Transverse colon (tissue), 4 donors: ENCODE data around the gene THBD. TPM values are rescaled to one million over a fixed set of nuclear protein-coding genes. Genes with fewer than 3 reads are reported as not detected.
A peak's percentile ranks its signal among the peaks of the same experiment; 100 is the strongest.

ENCODE experiments used
- DNase-seq: peaks from one replicate; pipeline ENCODE4 v3.0.0-alpha.2; 2019
- H3K27ac ChIP-seq, 4 donors: fragments of 200-600 bp; sonication (generic); 2 replicates each; pipeline ENCODE4 v1.5.1; 2016 to 2018; ENCODE audit warnings: inconsistent platforms in 4 of 4
- H3K27me3 ChIP-seq: fragments of 200-600 bp; sonication (generic); 2 replicates; pipeline ENCODE4 v1.5.1; 2017; ENCODE audit warnings: inconsistent platforms
- H3K36me3 ChIP-seq, 4 donors: fragments of 200-600 bp; sonication (generic); 2 replicates each; pipeline ENCODE4 v1.5.1; 2017 to 2019; ENCODE audit warnings: inconsistent platforms in 4 of 4
- H3K4me1 ChIP-seq, 4 donors: fragments of 200-600 bp; sonication (generic); 2 replicates each; pipeline ENCODE4 v1.5.1; 2017 to 2020; ENCODE audit warnings: inconsistent platforms in 4 of 4
- H3K4me3 ChIP-seq, 4 donors: fragments of 200-600 bp; sonication (generic); 1 replicate in 1 of 4; 2 replicates in 3 of 4; pipeline versions ENCODE4 v1.5.1 to v1.6.1; 2017 to 2019; ENCODE audit warnings: inconsistent platforms in 4 of 4
- H3K9me3 ChIP-seq, 2 donors: fragments of 200-600 bp; sonication (generic); 2 replicates each; pipeline ENCODE4 v1.5.1; 2017 to 2019; ENCODE audit warnings: inconsistent platforms in 2 of 2
- EP300 ChIP-seq: sonication (generic); formaldehyde crosslinking; IDR thresholded peaks from one replicate; pipeline ENCODE4 v1.6.1; 2017; ENCODE audit warnings: antibody characterized with exemption, low read depth
- POLR2A ChIP-seq: fragments of 450-650 bp; IDR thresholded peaks from one replicate; pipeline ENCODE4 v1.6.1; 2016; ENCODE audit warnings: antibody characterized with exemption, mild to moderate bottlenecking, moderate library complexity
- POLR2AphosphoS5 ChIP-seq, 3 donors: sonication (generic); formaldehyde crosslinking; IDR thresholded peaks; one replicate each; pipeline ENCODE4 v1.6.1; 2016; ENCODE audit warnings: antibody characterized with exemption in 3 of 3
- WGBS, 2 donors: methylation state at CpG; one replicate each; pipeline ENCODE4 v1.1.5; 2018; ENCODE audit warnings: low coverage in 1 of 2; 5-methylcytosine and 5-hydroxymethylcytosine counted together
- in situ Hi-C, 4 donors: fragments of 200-750 bp; cut with MboI; loops; one replicate each; pipeline versions ENCODE4 v1.15.0 to v1.15.1; 2017; ENCODE audit warnings: low sequenced_read_pairs in 3 of 4, low pct_ligation_motif_present in 1 of 4, low pct_unique_long_range_greater_than_20kb in 1 of 4
- intact Hi-C: fragments of 100-400 bp; cut with DNase I; formaldehyde crosslinking; loops from one replicate; pipeline ENCODE4 v1.15.1; 2023; ENCODE audit warnings: low total_unique reads
- total RNA-seq, 4 donors: library from RNA; depleted of rRNA; stranded (reverse); fragments of >200 nt; gene quantifications; one replicate each; pipeline ENCODE4 v1.1.0, GENCODE V29; 2016
- TF ChIP-seq, protein P1 (sequence below), 5 experiments: fragments of 200-600 bp in 3 of 5; fragments of 450-650 bp in 2 of 5; sonication (generic) in 3 of 5; IDR thresholded peaks; 1 replicate in 2 of 5; 2 replicates in 3 of 5; pipeline ENCODE4 v1.5.1; 2016 to 2017; ENCODE audit warnings: antibody characterized with exemption in 5 of 5, inconsistent platforms in 3 of 5, mild to moderate bottlenecking in 2 of 5, moderate library complexity in 1 of 5

Gene THBD
- total RNA-seq, 4 donors from 2014 or later, result 7.8 to 30.3 (median 18.6) TPM

DNA sequence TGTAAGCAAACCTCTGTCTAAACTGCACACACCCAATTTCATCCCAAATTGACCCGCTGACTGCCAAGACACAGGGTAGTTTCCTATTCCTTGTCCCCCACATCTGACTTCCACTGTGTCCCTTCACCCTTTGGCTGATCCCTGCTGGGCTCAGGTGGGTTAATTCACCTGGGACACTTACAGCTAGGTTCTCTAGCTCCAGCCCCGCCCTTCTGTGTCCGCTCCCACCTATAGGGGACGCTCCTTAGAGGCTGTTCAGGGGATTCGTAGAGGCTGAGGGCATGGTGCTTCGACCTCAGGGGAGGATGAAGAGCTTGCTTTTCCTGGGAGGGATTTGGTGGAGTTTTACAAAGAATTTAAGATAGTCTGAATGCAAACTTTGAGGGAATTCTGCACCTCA, 40.7 kb upstream of the THBD start:
- Histone ChIP-seq H3K27ac (no peak overlapping the region), H3K4me1 (no peaks in the 10 kb centered on the region), H3K4me3 (no peak overlapping the region), H3K36me3 (no peaks in the 10 kb centered on the region), H3K9me3 (no peaks in the 10 kb centered on the region), H3K27me3 (no peaks in the 10 kb centered on the region)
- in situ Hi-C loops, result no loop called here
- TF ChIP-seq POLR2A (no peak), EP300 (no peak), POLR2AphosphoS5 (IDR thresholded peaks at IDR 0.05) (no peak)
- TF ChIP-seq, protein P1, sequence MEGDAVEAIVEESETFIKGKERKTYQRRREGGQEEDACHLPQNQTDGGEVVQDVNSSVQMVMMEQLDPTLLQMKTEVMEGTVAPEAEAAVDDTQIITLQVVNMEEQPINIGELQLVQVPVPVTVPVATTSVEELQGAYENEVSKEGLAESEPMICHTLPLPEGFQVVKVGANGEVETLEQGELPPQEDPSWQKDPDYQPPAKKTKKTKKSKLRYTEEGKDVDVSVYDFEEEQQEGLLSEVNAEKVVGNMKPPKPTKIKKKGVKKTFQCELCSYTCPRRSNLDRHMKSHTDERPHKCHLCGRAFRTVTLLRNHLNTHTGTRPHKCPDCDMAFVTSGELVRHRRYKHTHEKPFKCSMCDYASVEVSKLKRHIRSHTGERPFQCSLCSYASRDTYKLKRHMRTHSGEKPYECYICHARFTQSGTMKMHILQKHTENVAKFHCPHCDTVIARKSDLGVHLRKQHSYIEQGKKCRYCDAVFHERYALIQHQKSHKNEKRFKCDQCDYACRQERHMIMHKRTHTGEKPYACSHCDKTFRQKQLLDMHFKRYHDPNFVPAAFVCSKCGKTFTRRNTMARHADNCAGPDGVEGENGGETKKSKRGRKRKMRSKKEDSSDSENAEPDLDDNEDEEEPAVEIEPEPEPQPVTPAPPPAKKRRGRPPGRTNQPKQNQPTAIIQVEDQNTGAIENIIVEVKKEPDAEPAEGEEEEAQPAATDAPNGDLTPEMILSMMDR (IDR thresholded peaks at IDR 0.05), result no peak
- no peak for DNase-seq
- 52% methylated on average over 6 of the region's 6 CpGs; no CpG with 5 or more reads in 1 of the 2 donors for WGBS, 2 donors
- intact Hi-C loops, result no loop called here

DNA sequence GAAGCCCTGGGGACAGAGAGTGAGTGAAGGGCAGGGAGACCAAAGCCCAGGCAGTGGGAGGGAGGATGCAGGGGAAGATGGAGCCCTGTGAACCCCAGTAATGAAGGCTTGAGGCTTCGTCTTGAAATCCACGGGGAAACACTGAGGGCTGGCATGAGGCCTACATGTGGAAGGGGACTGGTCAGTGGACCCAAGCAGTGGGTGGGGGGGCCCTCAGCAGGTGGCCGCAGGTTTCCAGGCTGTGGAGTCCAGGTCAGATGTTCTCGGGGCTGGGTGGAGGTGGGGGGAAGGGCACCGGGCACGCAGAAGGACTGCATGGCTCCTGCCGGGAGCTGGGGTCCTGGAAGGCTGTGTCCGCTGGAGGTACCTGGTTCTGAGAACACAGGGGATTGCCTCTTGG, 39.4 kb upstream of the THBD start:
- no peaks in the 10 kb centered on the region for H3K9me3 ChIP-seq
- DNase-seq, result no peak

DNA sequence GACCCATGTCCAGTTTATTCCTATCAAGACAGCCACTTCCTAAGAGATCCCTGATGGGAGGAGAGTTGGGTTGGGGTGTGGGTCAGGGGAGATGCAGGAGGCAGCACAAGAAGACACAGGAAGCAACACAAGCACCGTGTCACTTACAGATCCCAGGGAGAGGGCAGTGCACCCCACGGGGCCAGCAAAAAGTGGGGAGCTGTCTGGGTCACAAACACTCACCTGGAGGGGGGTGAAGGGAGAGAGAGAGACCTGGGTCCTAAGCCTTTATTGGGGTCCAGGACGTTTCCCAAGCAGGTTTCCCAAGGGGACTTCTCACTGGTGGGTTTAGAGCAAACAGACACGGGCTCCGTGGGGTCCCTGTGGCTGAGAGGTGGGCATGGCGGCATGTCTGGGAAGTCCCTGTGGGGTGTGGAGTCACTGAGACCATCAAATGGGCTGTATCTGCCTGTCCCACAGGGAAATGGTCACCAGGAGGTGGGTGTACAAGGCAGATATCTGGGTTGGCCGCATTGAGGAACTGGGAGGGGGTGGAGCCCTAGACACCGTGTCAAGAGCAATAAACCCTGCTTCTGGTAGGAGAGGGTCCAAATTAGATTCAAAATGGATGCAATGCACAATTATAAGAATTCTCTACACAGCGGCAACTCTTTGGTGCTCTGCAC, 38.2 kb upstream of the THBD start:
- Histone ChIP-seq H3K4me1 (no peaks in the 10 kb centered on the region), H3K27ac (peak overlapping the region; percentile 64 to 74 (median 68)), H3K9me3 (no peaks in the 10 kb centered on the region), H3K36me3 (no peaks in the 10 kb centered on the region), H3K27me3 (no peaks in the 10 kb centered on the region), H3K4me3 (no peak overlapping the region)
- 63% methylated on average over 9 of the region's 9 CpGs; no CpG with 5 or more reads in 1 of the 2 donors for WGBS, 2 donors
- no peak for DNase-seq
- intact Hi-C loops (no loop called here), in situ Hi-C loops (no loop called here)
- no peak for TF ChIP-seq POLR2AphosphoS5 (IDR thresholded peaks at IDR 0.05)
- TF ChIP-seq POLR2A, result no peak
- TF ChIP-seq, protein P1 (IDR thresholded peaks at IDR 0.05), result no peak

More for the DNA sequence above, 39.4 kb upstream of the THBD start:
- in situ Hi-C loops (no loop called here), intact Hi-C loops (no loop called here)
- no peak overlapping the region for H3K4me3 ChIP-seq
- no peaks in the 10 kb centered on the region for H3K36me3 ChIP-seq
- 94 to 97% methylated on average over 2 to 8 of the region's 8 CpGs for WGBS, 2 donors
- no peaks in the 10 kb centered on the region for H3K27me3 ChIP-seq
- H3K27ac ChIP-seq, result no peak overlapping the region
- H3K4me1 ChIP-seq, result no peaks in the 10 kb centered on the region
- TF ChIP-seq, protein P1 (IDR thresholded peaks at IDR 0.05), result no peak
- TF ChIP-seq POLR2A (no peak), EP300 (no peak), POLR2AphosphoS5 (IDR thresholded peaks at IDR 0.05) (no peak)

DNA sequence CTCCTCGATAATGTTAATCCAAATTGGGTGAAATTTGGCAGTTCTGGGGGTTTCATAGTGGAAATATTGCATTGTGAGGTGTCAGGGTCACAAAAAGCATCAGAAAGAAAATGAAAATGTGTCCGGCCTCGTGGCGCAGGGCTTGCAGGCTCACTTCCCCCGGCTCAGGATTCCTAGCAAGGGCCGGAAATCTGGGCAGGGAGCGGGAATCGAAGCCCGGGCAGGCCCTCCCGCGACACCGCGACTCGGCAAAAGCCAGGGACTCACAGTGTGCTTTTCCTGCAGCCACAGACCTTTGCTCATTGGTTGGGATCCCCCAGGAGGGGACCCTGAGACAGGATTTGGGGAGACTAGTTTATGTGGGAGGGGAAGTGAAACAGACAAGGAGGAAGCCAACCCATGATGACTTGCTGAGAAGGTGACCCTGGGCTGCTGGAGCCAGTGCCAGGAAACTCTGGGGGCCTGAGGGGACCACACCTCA, 37.5 kb upstream of the THBD start:
- in situ Hi-C loops, result no loop called here

More for the DNA sequence above, 37.5 kb upstream of the THBD start:
- WGBS, 2 donors, result 60 to 71% methylated on average over 3 to 14 of the region's 14 CpGs
- Histone ChIP-seq H3K36me3 (no peaks in the 10 kb centered on the region), H3K4me3 (no peak overlapping the region), H3K27me3 (no peaks in the 10 kb centered on the region), H3K9me3 (no peaks in the 10 kb centered on the region), H3K4me1 (no peaks in the 10 kb centered on the region), H3K27ac (peak overlapping the region; percentile 64 to 74 (median 68))
- TF ChIP-seq POLR2A, result no peak
- TF ChIP-seq, protein P1 (IDR thresholded peaks at IDR 0.05), result no peak
- no peak for TF ChIP-seq EP300
- peak in 1 of 3 donors; percentile 11 for TF ChIP-seq POLR2AphosphoS5 (IDR thresholded peaks at IDR 0.05)
- DNase-seq, result peak; percentile 22
- intact Hi-C loops, result no loop called here
